ENCODE results near the gene GPR157. TPM values are rescaled to one million over a fixed set of nuclear protein-coding genes. Genes with fewer than 3 reads are reported as not detected.
"Not testable (repeated sequence)": the region's sequence is repeated elsewhere in the genome, so short reads cannot be mapped to it uniquely, and the experiment has no call there.

The GPR157 gene
- total and polyA plus RNA-seq, 8 donors, result 15.2 to 36.5 (median 22.9) TPM

GRCh38 chr1:9129266-9130041 lies 552 bp upstream of the GPR157 start:
- Histone ChIP-seq H3K27ac (peak overlapping the region; percentile 77 to 82), H3K36me3 (no peaks in the 10 kb centered on the region), H3K4me3 (peak overlapping the region; percentile 28 to 71), H3K27me3 (no peaks in the 10 kb centered on the region), H3K4me1 (peaks cover 3 to 55% of the 10 kb centered on the region in 2 donors), H3K9me3 (no peaks in the 10 kb centered on the region)
- TF ChIP-seq CTCF (IDR thresholded peaks at IDR 0.05), result no peak
- intact Hi-C loops (cut with DNase I), result no loop called here
- peak; percentile 79 for ATAC-seq
- DNase-seq, result peak; percentile 67 to 98 (median 90)

GRCh38 chr1:9128166-9128519 lies 759 bp downstream of the GPR157 start:
- H3K27ac ChIP-seq, result peak overlapping the region; percentile 83 to 91
- TF ChIP-seq CTCF (IDR thresholded peaks at IDR 0.05), result no peak
- DNase-seq (peak in 2 of 4 donors; percentile 46 to 80), ATAC-seq (peak; percentile 25)
- H3K27me3 ChIP-seq, result no peaks in the 10 kb centered on the region
- peak overlapping the region; percentile 68 to 71 for H3K4me3 ChIP-seq
- H3K4me1 ChIP-seq, result peaks cover 3 to 55% of the 10 kb centered on the region in 2 donors
- intact Hi-C loops (cut with DNase I), result no loop called here
- H3K36me3 ChIP-seq, result no peaks in the 10 kb centered on the region
- H3K9me3 ChIP-seq, result no peaks in the 10 kb centered on the region

DNA sequence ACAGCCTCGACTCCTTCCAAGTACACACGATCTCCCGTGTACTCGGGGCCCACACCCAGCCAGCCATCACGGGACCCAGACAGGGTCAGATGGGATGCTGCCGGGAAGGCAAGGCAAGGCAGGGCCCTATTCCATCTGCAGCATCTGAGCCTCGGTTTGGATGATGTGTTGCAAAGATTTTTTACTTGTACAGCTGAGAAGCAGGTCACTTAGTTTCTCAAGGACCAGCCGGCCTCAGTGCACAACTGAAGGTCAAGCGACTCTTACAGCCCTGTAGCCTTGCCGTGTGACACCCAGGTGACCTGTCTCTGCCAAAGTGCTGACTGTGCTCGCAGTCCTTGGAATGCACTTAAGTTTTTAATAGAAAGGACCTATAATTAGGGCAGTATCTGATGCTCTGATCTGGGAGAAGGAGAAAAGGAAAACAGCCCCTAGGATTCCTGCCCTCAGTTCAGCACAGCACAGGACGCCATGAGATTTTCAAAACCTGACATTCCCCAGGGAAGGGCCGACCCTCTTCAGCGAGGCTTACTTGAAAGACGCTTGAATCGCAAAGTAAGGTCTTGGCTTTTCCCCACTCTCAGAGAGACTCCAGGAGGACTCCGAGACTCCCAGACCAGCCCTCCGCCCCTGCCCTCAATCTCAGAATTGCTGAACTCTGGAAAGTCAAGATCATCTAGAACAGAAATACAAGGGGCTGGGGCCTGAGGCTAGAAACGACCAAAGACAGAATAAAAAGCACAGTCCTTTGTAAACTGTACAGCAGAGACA lies 1.3 kb downstream of the GPR157 start:
- no peak for TF ChIP-seq CTCF (IDR thresholded peaks at IDR 0.05)
- intact Hi-C loops (cut with DNase I), result no loop called here
- ATAC-seq (peak; percentile 34), DNase-seq (peak in 2 of 4 donors; percentile 42 to 80)
- peaks cover 3 to 56% of the 10 kb centered on the region in 2 donors for H3K4me1 ChIP-seq
- H3K9me3 ChIP-seq, result no peaks in the 10 kb centered on the region
- peak overlapping the region; percentile 68 to 71 for H3K4me3 ChIP-seq
- H3K27ac ChIP-seq, result peak overlapping the region; percentile 83 to 91
- no peaks in the 10 kb centered on the region for H3K36me3 ChIP-seq
- no peaks in the 10 kb centered on the region for H3K27me3 ChIP-seq

GRCh38 chr1:9126511-9126910 lies 2.4 kb downstream of the GPR157 start:
- Histone ChIP-seq H3K4me1 (peaks cover 3 to 61% of the 10 kb centered on the region in 2 donors), H3K36me3 (no peaks in the 10 kb centered on the region), H3K9me3 (no peaks in the 10 kb centered on the region), H3K27ac (no peak overlapping the region), H3K4me3 (peak overlapping the region in 1 of 2 donors; percentile 71), H3K27me3 (no peaks in the 10 kb centered on the region)
- intact Hi-C loops (cut with DNase I), result no loop called here
- ATAC-seq, result no peak
- no peak for TF ChIP-seq CTCF (IDR thresholded peaks at IDR 0.05)
- DNase-seq, result no peak

DNA sequence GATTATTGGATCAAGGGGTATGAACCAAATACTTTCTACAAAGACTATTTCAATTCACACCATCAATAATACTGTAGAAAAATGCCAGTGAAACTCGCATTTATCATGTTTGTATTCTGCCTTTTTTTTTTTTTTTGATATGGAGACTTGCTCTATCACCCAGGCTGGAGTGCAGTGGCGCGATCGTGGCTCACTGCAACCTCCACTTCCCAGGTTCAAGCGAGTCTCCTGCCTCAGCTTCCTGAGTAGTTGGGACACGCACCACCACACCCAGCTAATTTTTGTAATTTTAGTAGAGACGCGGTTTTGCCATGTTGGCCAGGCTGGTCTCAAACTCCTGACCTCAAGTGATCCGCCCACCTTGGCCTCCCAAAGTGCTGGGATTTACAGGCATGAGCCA lies 3.1 kb downstream of the GPR157 start:
- intact Hi-C loops (cut with DNase I); H3K4me3 ChIP-seq; H3K27me3 ChIP-seq: not testable (repeated sequence)

More for the DNA sequence above, 3.1 kb downstream of the GPR157 start:
- not testable (repeated sequence) for ATAC-seq, H3K36me3 ChIP-seq, H3K27ac ChIP-seq, H3K9me3 ChIP-seq
- H3K4me1 ChIP-seq, result peaks cover 3 to 58% of the 10 kb centered on the region in 2 donors
- peak in 2 of 4 donors; percentile 16 to 50 for DNase-seq

Data from left lung (tissue), 10 donors.